Peyer's patch (tissue), 4 donors: ENCODE data around the gene CSRNP2. TPM values are rescaled to one million over a fixed set of nuclear protein-coding genes. Genes with fewer than 3 reads are reported as not detected.

ENCODE experiments used
- DNase-seq, 3 donors: peaks; one replicate each; pipeline ENCODE4 v3.0.0-alpha.2; 2017 to 2019
- H3K27ac ChIP-seq, 4 donors: fragments of 200-600 bp; sonication (generic); one replicate each; pipeline ENCODE4 v1.5.1; 2016 to 2019
- H3K27me3 ChIP-seq, 2 donors: fragments of 200-600 bp; sonication (generic); one replicate each; pipeline ENCODE4 v1.5.1; 2019
- H3K36me3 ChIP-seq, 3 donors: fragments of 200-600 bp; sonication (generic); one replicate each; pipeline ENCODE4 v1.5.1; 2016 to 2019
- H3K4me1 ChIP-seq, 4 donors: fragments of 200-600 bp; sonication (generic); one replicate each; pipeline ENCODE4 v1.5.1; 2016 to 2019
- H3K4me3 ChIP-seq, 4 donors: fragments of 200-600 bp; sonication (generic); 1 replicate in 3 of 4; 2 replicates in 1 of 4; pipeline ENCODE4 v1.5.1; 2016 to 2019; ENCODE audit warnings: mild to moderate bottlenecking in 1 of 4
- H3K9me3 ChIP-seq, 4 donors: fragments of 200-600 bp; sonication (generic); one replicate each; pipeline ENCODE4 v1.5.1; 2016 to 2019; ENCODE audit warnings: mild to moderate bottlenecking in 1 of 4
- CTCF ChIP-seq, 6 experiments: fragments of 450-650 bp in 4 of 6; fragments of 200-600 bp in 2 of 6; sonication (generic) in 1 of 6; IDR thresholded peaks; one replicate each; pipeline ENCODE4 v1.5.1; 2017 to 2019; ENCODE audit warnings: antibody characterized with exemption in 6 of 6, mild to moderate bottlenecking in 3 of 6, moderate library complexity in 1 of 6
- POLR2A ChIP-seq, 2 donors: fragments of 450-650 bp; IDR thresholded peaks; one replicate each; pipeline ENCODE4 v1.5.1; 2017; ENCODE audit warnings: antibody characterized with exemption in 2 of 2, mild to moderate bottlenecking in 2 of 2, moderate library complexity in 2 of 2
- total RNA-seq, 4 donors: library from RNA; depleted of rRNA; stranded (reverse); fragments of >200 nt; gene quantifications; one replicate each; pipeline ENCODE4 v1.1.0, GENCODE V29; 2016

CSRNP2 gene
- total RNA-seq, 4 donors from 2014 or later, result 17.8 to 23.1 (median 21.1) TPM

GRCh38 chr12:51076236-51076930 lies 7.0 kb downstream of the CSRNP2 start:
- Histone ChIP-seq H3K27ac (no peak overlapping the region), H3K9me3 (no peaks in the 10 kb centered on the region), H3K4me3 (no peak overlapping the region), H3K4me1 (peaks cover 0 to 12% (median 0%) of the 10 kb centered on the region in 4 donors), H3K36me3 (peaks cover 0 to 28% (median 0%) of the 10 kb centered on the region in 3 donors), H3K27me3 (no peaks in the 10 kb centered on the region)
- no peak for DNase-seq
- no peak for TF ChIP-seq CTCF (IDR thresholded peaks at IDR 0.05)
- no peak for TF ChIP-seq POLR2A (IDR thresholded peaks at IDR 0.05)

GRCh38 chr12:51075390-51075789 lies 8.0 kb downstream of the CSRNP2 start:
- DNase-seq, result no peak
- no peak overlapping the region for H3K4me3 ChIP-seq
- H3K36me3 ChIP-seq, result peaks cover 0 to 37% (median 0%) of the 10 kb centered on the region in 3 donors
- H3K9me3 ChIP-seq, result no peaks in the 10 kb centered on the region
- no peaks in the 10 kb centered on the region for H3K27me3 ChIP-seq
- peaks cover 0 to 9% (median 0%) of the 10 kb centered on the region in 4 donors for H3K4me1 ChIP-seq
- TF ChIP-seq POLR2A (IDR thresholded peaks at IDR 0.05) (no peak), CTCF (IDR thresholded peaks at IDR 0.05) (no peak)
- no peak overlapping the region for H3K27ac ChIP-seq

- Histone ChIP-seq H3K27ac (peak overlapping the region in 1 of 4 donors; percentile 2), H3K36me3 (peaks cover 0 to 69% (median 0%) of the 10 kb centered on the region in 3 donors), H3K9me3 (no peaks in the 10 kb centered on the region), H3K27me3 (no peaks in the 10 kb centered on the region), H3K4me3 (no peak overlapping the region), H3K4me1 (peaks cover 0 to 8% (median 0%) of the 10 kb centered on the region in 4 donors)
- no peak for DNase-seq
- TF ChIP-seq POLR2A (IDR thresholded peaks at IDR 0.05) (no peak), CTCF (IDR thresholded peaks at IDR 0.05) (no peak)
Measured at GRCh38 chr12:51071663-51072062, 11.7 kb downstream of the CSRNP2 start.

GRCh38 chr12:51070004-51070403 lies 13.4 kb downstream of the CSRNP2 start:
- Histone ChIP-seq H3K27me3 (no peaks in the 10 kb centered on the region), H3K4me3 (no peak overlapping the region), H3K36me3 (peaks cover 0 to 86% (median 0%) of the 10 kb centered on the region in 3 donors), H3K27ac (no peak overlapping the region), H3K9me3 (no peaks in the 10 kb centered on the region), H3K4me1 (no peaks in the 10 kb centered on the region)
- TF ChIP-seq POLR2A (IDR thresholded peaks at IDR 0.05) (no peak), CTCF (IDR thresholded peaks at IDR 0.05) (no peak)
- no peak for DNase-seq

- no peak overlapping the region for H3K4me3 ChIP-seq
- no peak overlapping the region for H3K27ac ChIP-seq
- H3K9me3 ChIP-seq, result no peaks in the 10 kb centered on the region
- no peak for DNase-seq
- H3K4me1 ChIP-seq, result no peaks in the 10 kb centered on the region
- no peaks in the 10 kb centered on the region for H3K27me3 ChIP-seq
- TF ChIP-seq CTCF (IDR thresholded peaks at IDR 0.05), result no peak
- TF ChIP-seq POLR2A (IDR thresholded peaks at IDR 0.05), result no peak
- H3K36me3 ChIP-seq, result peaks cover 0 to 92% (median 0%) of the 10 kb centered on the region in 3 donors
Measured at GRCh38 chr12:51067771-51068170, 15.6 kb downstream of the CSRNP2 start.
